Osteoblast (primary cell): ENCODE data around the gene UGT8. TPM values are rescaled to one million over a fixed set of nuclear protein-coding genes. Genes with fewer than 3 reads are reported as not detected.
A peak's percentile ranks its signal among the peaks of the same experiment; 100 is the strongest.
"Not testable (repeated sequence)": the region's sequence is repeated elsewhere in the genome, so short reads cannot be mapped to it uniquely, and the experiment has no call there.

ENCODE experiments used
- DNase-seq: peaks from one replicate; pipeline ENCODE4 v3.0.0; 2011; ENCODE audit warnings: low spot score, mixed read lengths; ENCODE audit not compliant: insufficient read length; ENCODE audit errors: missing footprints
- H2AFZ ChIP-seq: 2 replicates; pipeline ENCODE4 v1.6.0; 2011; ENCODE audit warnings: mild to moderate bottlenecking, low read length
- H3K27ac ChIP-seq: 2 replicates; pipeline ENCODE4 v1.5.1; 2011; ENCODE audit warnings: mild to moderate bottlenecking, low read depth, low read length, moderate library complexity
- H3K27me3 ChIP-seq: 2 replicates; pipeline ENCODE4 v1.6.0; 2012; ENCODE audit warnings: mild to moderate bottlenecking, control low read depth, inconsistent platforms, low read length, moderate library complexity; ENCODE audit not compliant: insufficient read depth
- H3K36me3 ChIP-seq: 2 replicates; pipeline ENCODE4 v1.5.1; 2011; ENCODE audit warnings: mild to moderate bottlenecking, low read length, control low read depth, moderate library complexity; ENCODE audit not compliant: insufficient read depth
- H3K4me1 ChIP-seq: 2 replicates; pipeline ENCODE4 v1.5.1; 2011; ENCODE audit warnings: mild to moderate bottlenecking, low read length, control low read depth, moderate library complexity; ENCODE audit not compliant: insufficient read depth
- H3K4me2 ChIP-seq: 2 replicates; pipeline ENCODE4 v1.6.0; 2011; ENCODE audit warnings: mild to moderate bottlenecking, low read length; ENCODE audit not compliant: insufficient read depth
- H3K4me3 ChIP-seq: fragments of 200-600 bp; sonication (generic); 3 replicates; pipeline ENCODE4 v1.5.1; 2012; ENCODE audit warnings: mild to moderate bottlenecking, low read length, inconsistent platforms; ENCODE audit not compliant: insufficient read depth
- H3K79me2 ChIP-seq: 2 replicates; pipeline ENCODE4 v1.6.0; 2012; ENCODE audit warnings: mild to moderate bottlenecking, low read length, control low read depth, inconsistent platforms; ENCODE audit not compliant: insufficient read depth
- H3K9me3 ChIP-seq: 2 replicates; pipeline ENCODE4 v1.5.1; 2011; ENCODE audit warnings: low read depth, low read length, control low read depth
- H4K20me1 ChIP-seq: 2 replicates; pipeline ENCODE4 v1.6.0; 2012; ENCODE audit warnings: mild to moderate bottlenecking, low read length, control low read depth; ENCODE audit not compliant: insufficient read depth
- CTCF ChIP-seq: IDR thresholded peaks from 2 replicates; pipeline ENCODE4 v1.5.1; 2011; ENCODE audit warnings: mild to moderate bottlenecking, low read depth, low read length, moderate library complexity; ENCODE audit errors: extremely low read depth
- total RNA-seq: library from RNA; depleted of rRNA; stranded (reverse); fragments of >200 nt; gene quantifications from 2 replicates; pipeline ENCODE4 v1.2.3, GENCODE V29; 2012

Gene UGT8
- total RNA-seq, 1 donor = under 0.01 TPM

GRCh38 chr4:114613560-114613959 lies 15.0 kb downstream of the UGT8 start:
- Histone ChIP-seq H3K27me3 (no peaks in the 10 kb centered on the region), H3K4me3 (no peak overlapping the region), H3K9me3 (no peaks in the 10 kb centered on the region), H3K36me3 (no peaks in the 10 kb centered on the region), H3K4me1 (no peaks in the 10 kb centered on the region), H2AFZ (no peak overlapping the region), H3K79me2 (no peaks in the 10 kb centered on the region), H3K27ac (no peak overlapping the region), H3K4me2 (no peak overlapping the region), H4K20me1 (no peaks in the 10 kb centered on the region)
- no peak for TF ChIP-seq CTCF
- no peak for DNase-seq

- DNase-seq = peak; percentile 14
- Histone ChIP-seq H3K36me3 (no peaks in the 10 kb centered on the region), H4K20me1 (no peaks in the 10 kb centered on the region), H3K27ac (no peak overlapping the region), H3K9me3 (no peaks in the 10 kb centered on the region), H3K4me3 (no peak overlapping the region), H2AFZ (peak overlapping the region; percentile 10), H3K27me3 (no peaks in the 10 kb centered on the region), H3K79me2 (no peaks in the 10 kb centered on the region), H3K4me2 (no peak overlapping the region), H3K4me1 (no peaks in the 10 kb centered on the region)
- TF ChIP-seq CTCF = no peak
Measured at GRCh38 chr4:114615435-114615834, 16.8 kb downstream of the UGT8 start.

- not testable (repeated sequence) for H4K20me1 ChIP-seq, H3K79me2 ChIP-seq, H3K4me2 ChIP-seq
Measured at GRCh38 chr4:114616036-114616435, 17.4 kb downstream of the UGT8 start.

GRCh38 chr4:114626196-114626595 lies 27.6 kb downstream of the UGT8 start:
- TF ChIP-seq CTCF = no peak
- Histone ChIP-seq H2AFZ (no peak overlapping the region), H3K27ac (no peak overlapping the region), H3K9me3 (no peaks in the 10 kb centered on the region), H3K4me1 (no peaks in the 10 kb centered on the region), H3K27me3 (no peaks in the 10 kb centered on the region), H3K4me3 (no peak overlapping the region), H3K36me3 (no peaks in the 10 kb centered on the region), H3K4me2 (no peak overlapping the region), H4K20me1 (no peaks in the 10 kb centered on the region), H3K79me2 (no peaks in the 10 kb centered on the region)
- no peak for DNase-seq

More at GRCh38 chr4:114616036-114616435, 17.4 kb downstream of the UGT8 start:
- not testable (repeated sequence) for H3K27ac ChIP-seq, H3K27me3 ChIP-seq, DNase-seq, H3K4me3 ChIP-seq, H2AFZ ChIP-seq, H3K4me1 ChIP-seq, H3K36me3 ChIP-seq, H3K9me3 ChIP-seq
